HG03139 (cell line): ENCODE measurements around the gene MTCL3.
"Not testable (repeated sequence)": the region's sequence is repeated elsewhere in the genome, so short reads cannot be mapped to it uniquely, and the experiment has no call there.

Experiments
- ATAC-seq: cut with Tn5 transposase; IDR thresholded peaks from one replicate; pipeline ENCODE4 v1.9.1; 2021; ENCODE audit not compliant: unreplicated experiment

The MTCL3 gene

DNA sequence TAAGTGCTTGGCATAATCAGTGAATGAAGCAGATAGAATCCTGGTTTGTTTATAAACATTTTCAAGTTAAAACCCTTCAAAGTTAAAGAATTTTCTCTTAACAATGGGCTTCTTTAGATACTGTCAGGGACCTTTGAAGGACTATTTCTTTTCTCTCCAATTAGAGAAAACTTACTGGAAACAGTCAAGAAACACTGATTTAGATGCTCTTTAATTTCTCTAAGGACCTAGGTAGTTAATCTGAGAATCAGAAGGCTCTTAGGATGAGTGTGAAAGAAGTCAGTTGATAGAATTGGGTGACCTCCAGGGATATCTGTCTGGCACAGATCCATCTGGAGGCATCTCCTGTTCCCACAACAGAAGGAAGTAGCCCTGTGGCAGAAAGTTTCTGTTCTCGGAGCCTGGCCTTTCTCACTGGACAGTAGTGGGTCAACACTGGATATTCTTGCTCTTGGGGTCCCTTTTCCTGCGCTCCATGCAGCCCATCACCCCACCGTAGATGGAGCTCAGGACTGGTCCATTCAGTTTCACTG is 82.5 kb downstream of the MTCL3 start:
- ATAC-seq: no peak

GRCh38 chr6:127435626-127436220 is 83.4 kb downstream of the MTCL3 start:
- no peak for ATAC-seq

- no peak for ATAC-seq
These were observed 84.5 kb downstream of the MTCL3 start for GRCh38 chr6:127434651-127435050.

- ATAC-seq: not testable (repeated sequence)
These were observed 90.6 kb downstream of the MTCL3 start for GRCh38 chr6:127428562-127428961.

DNA sequence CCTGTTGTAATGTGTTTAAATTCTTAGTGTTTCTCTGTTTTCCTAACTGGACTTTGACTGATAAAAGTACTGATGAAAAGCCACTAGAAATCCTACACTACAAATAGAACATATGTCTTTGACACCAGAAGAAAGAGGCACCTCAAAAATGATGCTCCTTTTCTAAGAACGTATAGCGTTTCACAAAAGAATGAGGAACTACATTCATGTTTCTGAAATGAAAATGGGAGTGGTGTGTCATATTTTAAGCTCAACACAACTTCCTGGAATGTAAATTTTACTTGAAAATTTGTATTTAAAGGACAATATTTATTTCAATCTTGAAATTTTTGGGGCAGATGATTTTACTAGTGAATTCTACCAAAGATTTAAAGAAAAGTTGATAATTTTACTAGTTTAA is 95.2 kb downstream of the MTCL3 start:
- ATAC-seq: no peak
